CD4-positive, alpha-beta memory T cell (primary cell): ENCODE results near the gene SLC23A3. TPM values are rescaled to one million over a fixed set of nuclear protein-coding genes. Genes with fewer than 3 reads are reported as not detected.

Experiments used
- CTCF ChIA-PET: fragments of 350-600 bp; sonication (Branson Sonifier 250); formaldehyde crosslinking; loops from one replicate; lab custom pipeline; 2021; ENCODE audit warnings: inconsistent platforms; ENCODE audit not compliant: partially characterized antibody; lab: Charles Lee
- POLR2A ChIA-PET: fragments of 350-600 bp; sonication (Branson Sonifier 250); formaldehyde crosslinking; loops from one replicate; lab custom pipeline; 2021; ENCODE audit not compliant: partially characterized antibody; lab: Charles Lee
- DNase-seq, 5 donors: peaks; one replicate each; pipeline versions ENCODE4 v3.0.0 to v3.0.0-alpha.2; 2020 to 2022; ENCODE audit warnings: mixed read lengths in 1 of 5
- H3K27ac ChIP-seq: one replicate; pipeline ENCODE4 v1.7.0; 2013; ENCODE audit warnings: low read depth, low read length
- H3K27me3 ChIP-seq: 2 replicates; pipeline ENCODE4 v1.7.0; 2013; ENCODE audit warnings: mild to moderate bottlenecking, low read length, moderate library complexity; ENCODE audit not compliant: insufficient read depth
- H3K36me3 ChIP-seq: 2 replicates; pipeline ENCODE4 v1.7.0; 2013; ENCODE audit warnings: mild to moderate bottlenecking, low read length, moderate library complexity; ENCODE audit not compliant: insufficient read depth
- H3K4me1 ChIP-seq: 2 replicates; pipeline ENCODE4 v1.7.0; 2013; ENCODE audit warnings: mild to moderate bottlenecking, low read length, moderate library complexity; ENCODE audit not compliant: insufficient read depth
- H3K4me3 ChIP-seq, 2 donors: one replicate each; pipeline ENCODE4 v1.7.0; 2013; ENCODE audit warnings: low read length in 2 of 2, mild to moderate bottlenecking in 1 of 2
- H3K9me3 ChIP-seq, 2 donors: one replicate each; pipeline ENCODE4 v1.7.0; 2013; ENCODE audit warnings: low read length in 2 of 2, control low read depth in 1 of 2; ENCODE audit not compliant: control insufficient read depth in 1 of 2
- H3K27ac Mint-ChIP-seq, 7 donors: one replicate each; pipeline ENCODE4 v1.8.0; 2020 to 2021; ENCODE audit warnings: mixed read lengths in 7 of 7, mild to moderate bottlenecking in 6 of 7, inconsistent platforms in 3 of 7, moderate library complexity in 3 of 7
- H3K27me3 Mint-ChIP-seq, 2 donors: one replicate each; pipeline ENCODE4 v1.8.0; 2020 to 2021; ENCODE audit warnings: mixed read lengths in 2 of 2
- H3K36me3 Mint-ChIP-seq, 2 donors: one replicate each; pipeline ENCODE4 v1.8.0; 2020 to 2021; ENCODE audit warnings: mixed read lengths in 2 of 2, inconsistent platforms in 1 of 2, mild to moderate bottlenecking in 1 of 2
- H3K4me1 Mint-ChIP-seq, 4 donors: one replicate each; pipeline ENCODE4 v1.8.0; 2020 to 2021; ENCODE audit warnings: mixed read lengths in 4 of 4, mild to moderate bottlenecking in 1 of 4
- H3K4me3 Mint-ChIP-seq, 8 donors: one replicate each; pipeline ENCODE4 v1.8.0; 2020 to 2021; ENCODE audit warnings: mixed read lengths in 8 of 8, mild to moderate bottlenecking in 7 of 8, moderate library complexity in 6 of 8, inconsistent platforms in 3 of 8
- H3K9me3 Mint-ChIP-seq, 8 donors: one replicate each; pipeline ENCODE4 v1.8.0; 2020 to 2021; ENCODE audit warnings: mixed read lengths in 8 of 8, mild to moderate bottlenecking in 5 of 8, inconsistent platforms in 3 of 8, moderate library complexity in 1 of 8
- intact Hi-C: fragments of 100-400 bp; cut with micrococcal nuclease; formaldehyde crosslinking; loops from one replicate; pipeline ENCODE4 v1.15.1; 2023
- polyA plus RNA-seq, 2 donors: library from polyadenylated mRNA; unstranded; fragments of 300-500 nt; fragmentation: Illumina TruSeq; gene quantifications; one replicate each; pipeline ENCODE4 v1.2.3, GENCODE V29; 2021
- total RNA-seq, 2 experiments: library from RNA; stranded (reverse); gene quantifications; one replicate each; pipeline ENCODE4 v1.2.3, GENCODE V29; 2021

The SLC23A3 gene
- total and polyA plus RNA-seq, 4 experiments from 2014 or later = 11.8 to 12.1 TPM; not detected in 2

- Mint-ChIP-seq H3K27me3 (no peaks in the 10 kb centered on the region), H3K9me3 (no peaks in the 10 kb centered on the region), H3K36me3 (peaks cover 15 to 50% of the 10 kb centered on the region in 2 donors), H3K4me3 (no peak overlapping the region), H3K4me1 (peaks cover 18 to 52% (median 36%) of the 10 kb centered on the region in 4 donors), H3K27ac (peak overlapping the region in 6 of 7 donors; percentile 29 to 88 (median 56))
- ChIA-PET POLR2A (interaction anchor here (1.5 to 9.5 kb wide), 7 partner anchors 12 to 107 kb away, joined by 3 to 424 read pairs (median 8); partner anchors contain the start of genes ABCB6, ANKZF1, ATG9A and DNAJB2), CTCF (interaction anchor here (1.0 to 9.8 kb wide), 12 partner anchors 9 to 144 kb away, joined by 3 to 253 read pairs (median 16); partner anchors contain the start of genes ABCB6, ANKZF1, ATG9A and DNAJB2)
- Histone ChIP-seq H3K36me3 (peaks cover 36% of the 10 kb centered on the region), H3K27me3 (no peaks in the 10 kb centered on the region), H3K4me1 (peaks cover 31% of the 10 kb centered on the region), H3K4me3 (no peak overlapping the region), H3K9me3 (no peaks in the 10 kb centered on the region), H3K27ac (no peak overlapping the region)
- DNase-seq = no peak
- intact Hi-C loops = no loop called here
These were observed 2.7 kb upstream of the SLC23A3 start for GRCh38 chr2:219172231-219173154.

- peak; percentile 39 to 58 (median 49) for DNase-seq
- intact Hi-C loops = loop anchor here (1.0 to 2.0 kb wide), 4 partner anchors 11 to 127 kb away; partner anchors contain the start of genes ABCB6 and NHEJ1
- Mint-ChIP-seq H3K36me3 (peaks cover 18 to 47% of the 10 kb centered on the region in 2 donors), H3K4me3 (peak overlapping the region in 1 of 8 donors; percentile 25), H3K4me1 (peaks cover 15 to 46% (median 31%) of the 10 kb centered on the region in 4 donors), H3K9me3 (no peaks in the 10 kb centered on the region), H3K27ac (peak overlapping the region; percentile 35 to 91 (median 75)), H3K27me3 (no peaks in the 10 kb centered on the region)
- Histone ChIP-seq H3K4me1 (peaks cover 31% of the 10 kb centered on the region), H3K36me3 (peaks cover 36% of the 10 kb centered on the region), H3K4me3 (no peak overlapping the region), H3K9me3 (no peaks in the 10 kb centered on the region), H3K27me3 (no peaks in the 10 kb centered on the region), H3K27ac (no peak overlapping the region)
- ChIA-PET POLR2A (interaction anchor here (1.1 to 9.5 kb wide), 11 partner anchors 10 to 124 kb away, joined by 3 to 424 read pairs (median 7); partner anchors contain the start of genes ABCB6, ANKZF1, ATG9A and DNAJB2), CTCF (interaction anchor here (0.6 to 9.8 kb wide), 18 partner anchors 8 to 717 kb away, joined by 3 to 253 read pairs (median 8); partner anchors contain the start of genes ABCB6, ANKZF1, ATG9A and DNAJB2)
These were observed 1.4 kb upstream of the SLC23A3 start for GRCh38 chr2:219171231-219171651.

- intact Hi-C loops = no loop called here
- no peak for DNase-seq
- Histone ChIP-seq H3K4me1 (peaks cover 8% of the 10 kb centered on the region), H3K9me3 (no peaks in the 10 kb centered on the region), H3K4me3 (no peak overlapping the region), H3K27ac (no peak overlapping the region), H3K27me3 (no peaks in the 10 kb centered on the region), H3K36me3 (peaks cover 24% of the 10 kb centered on the region)
- H3K27me3 Mint-ChIP-seq = no peaks in the 10 kb centered on the region
- ChIA-PET POLR2A (interaction anchor here (1.5 to 9.5 kb wide), 2 partner anchors 35 to 44 kb away, joined by 4 to 424 read pairs; partner anchors contain the start of genes ABCB6 and ZFAND2B), CTCF (interaction anchor here (3.1 to 9.8 kb wide), 3 partner anchors 44 to 126 kb away, joined by 8 to 253 read pairs (median 50); partner anchors contain the start of genes ABCB6 and ZFAND2B)
- no peaks in the 10 kb centered on the region for H3K9me3 Mint-ChIP-seq
- H3K36me3 Mint-ChIP-seq = peaks cover 9 to 29% of the 10 kb centered on the region in 2 donors
- H3K27ac Mint-ChIP-seq = no peak overlapping the region
- peaks cover 5 to 26% (median 12%) of the 10 kb centered on the region in 4 donors for H3K4me1 Mint-ChIP-seq
- H3K4me3 Mint-ChIP-seq = no peak overlapping the region
These were observed 897 bp downstream of the SLC23A3 start for GRCh38 chr2:219168932-219169331.

- peaks cover 20% of the 10 kb centered on the region for H3K36me3 ChIP-seq
- Mint-ChIP-seq H3K27me3 (no peaks in the 10 kb centered on the region), H3K36me3 (peaks cover 7 to 25% of the 10 kb centered on the region in 2 donors)
These were observed 1.3 kb downstream of the SLC23A3 start for GRCh38 chr2:219168526-219168925.

GRCh38 chr2:219167997-219168396 lies 1.8 kb downstream of the SLC23A3 start:
- intact Hi-C loops = no loop called here
- CTCF ChIA-PET = no interaction called here
- Mint-ChIP-seq H3K9me3 (no peaks in the 10 kb centered on the region), H3K4me1 (peaks cover 2 to 18% (median 7%) of the 10 kb centered on the region in 4 donors), H3K4me3 (no peak overlapping the region), H3K27ac (peak overlapping the region in 2 of 7 donors; percentile 42 to 57), H3K36me3 (peaks cover 4 to 21% of the 10 kb centered on the region in 2 donors), H3K27me3 (no peaks in the 10 kb centered on the region)
- Histone ChIP-seq H3K27me3 (no peaks in the 10 kb centered on the region), H3K4me3 (no peak overlapping the region), H3K4me1 (peaks cover 6% of the 10 kb centered on the region), H3K36me3 (peaks cover 17% of the 10 kb centered on the region), H3K9me3 (no peaks in the 10 kb centered on the region), H3K27ac (no peak overlapping the region)
- POLR2A ChIA-PET = interaction anchor here (0.6 kb wide), 1 partner anchor 38 kb away, joined by 3 read pairs; no protein-coding TSS in a partner anchor
- DNase-seq = no peak

More at GRCh38 chr2:219168526-219168925, 1.3 kb downstream of the SLC23A3 start:
- H3K9me3 Mint-ChIP-seq = no peaks in the 10 kb centered on the region
- Histone ChIP-seq H3K9me3 (no peaks in the 10 kb centered on the region), H3K27me3 (no peaks in the 10 kb centered on the region), H3K4me1 (peaks cover 6% of the 10 kb centered on the region), H3K4me3 (no peak overlapping the region), H3K27ac (no peak overlapping the region)
- H3K4me1 Mint-ChIP-seq = peaks cover 4 to 23% (median 10%) of the 10 kb centered on the region in 4 donors
- peak overlapping the region in 1 of 7 donors; percentile 57 for H3K27ac Mint-ChIP-seq
- no peak for DNase-seq
- H3K4me3 Mint-ChIP-seq = no peak overlapping the region
- POLR2A ChIA-PET = interaction anchor here (0.6 to 9.5 kb wide), 2 partner anchors 38 to 44 kb away, joined by 3 to 424 read pairs; partner anchors contain the start of genes ABCB6 and ZFAND2B
- CTCF ChIA-PET = interaction anchor here (9.8 kb wide), 1 partner anchor 44 kb away, joined by 253 read pairs; the partner anchor contains the start of genes ABCB6 and ZFAND2B
- intact Hi-C loops = no loop called here

- CTCF ChIA-PET = interaction anchor here (1.2 to 4.8 kb wide), 3 partner anchors 10 to 134 kb away, joined by 3 to 30 read pairs (median 5); partner anchors contain the start of gene CNPPD1
- Mint-ChIP-seq H3K4me1 (peaks cover 8 to 13% (median 10%) of the 10 kb centered on the region in 4 donors), H3K4me3 (no peak overlapping the region), H3K9me3 (peaks cover 0 to 2% (median 0%) of the 10 kb centered on the region in 8 donors), H3K36me3 (peaks cover 4% of the 10 kb centered on the region in 2 donors), H3K27ac (peak overlapping the region in 1 of 7 donors; percentile 7), H3K27me3 (no peaks in the 10 kb centered on the region)
- no peak for DNase-seq
- no peaks in the 10 kb centered on the region for H3K27me3 ChIP-seq
- no peaks in the 10 kb centered on the region for H3K9me3 ChIP-seq
- H3K36me3 ChIP-seq = no peaks in the 10 kb centered on the region
- POLR2A ChIA-PET = interaction anchor here (0.7 to 10.6 kb wide), 5 partner anchors 11 to 366 kb away, joined by 3 to 123 read pairs (median 5); partner anchors contain the start of genes CNPPD1, RETREG2, TUBA4A and ZFAND2B
- intact Hi-C loops = no loop called here
- H3K27ac ChIP-seq = no peak overlapping the region
- H3K4me3 ChIP-seq = no peak overlapping the region
- H3K4me1 ChIP-seq = peaks cover 6% of the 10 kb centered on the region
These were observed 4.5 kb downstream of the SLC23A3 start for GRCh38 chr2:219165058-219165911.
